ENCODE data around the gene SUN1.

- no peak for TF ChIP-seq CTCF (conservative IDR thresholded peaks at IDR 0.05 in 1 of 2, IDR thresholded peaks at IDR 0.05 in 1 of 2; ENCODE audit: low read depth in 1 of 2, low read length in 2 of 2)
- no peak for TF ChIP-seq EZH2 (IDR thresholded peaks at IDR 0.05; ENCODE audit: low read length, missing control alignments)
Measured at GRCh38 chr7:859359-860030, 27.2 kb downstream of the SUN1 start.

All from fibroblast of lung (primary cell).